GM23248 (cell line): Measurements from ENCODE around the gene COL26A1. TPM values are rescaled to one million over a fixed set of nuclear protein-coding genes. Genes with fewer than 3 reads are reported as not detected.
A peak's percentile ranks its signal among the peaks of the same experiment; 100 is the strongest.

Experiments used
- DNase-seq: peaks from one replicate; pipeline ENCODE4 v3.0.0-alpha.2; 2015
- H2AFZ ChIP-seq: fragments of 200-600 bp; sonication (generic); 2 replicates; pipeline ENCODE4 v1.6.1; 2016; ENCODE audit warnings: antibody characterized with exemption
- H3F3A ChIP-seq: fragments of 200-600 bp; sonication (generic); 2 replicates; pipeline ENCODE4 v1.6.1; 2016; ENCODE audit warnings: mild to moderate bottlenecking, antibody characterized with exemption, mixed run types; ENCODE audit not compliant: insufficient read depth
- H3K27ac ChIP-seq: fragments of 200-600 bp; sonication (generic); 2 replicates; pipeline ENCODE4 v1.5.1; 2016; ENCODE audit warnings: mild to moderate bottlenecking
- H3K27me3 ChIP-seq: fragments of 200-600 bp; sonication (generic); replicated peaks from 2 replicates; pipeline ENCODE4 v1.6.1; 2016; ENCODE audit warnings: mild to moderate bottlenecking; ENCODE audit not compliant: insufficient read depth
- H3K36me3 ChIP-seq: fragments of 200-600 bp; sonication (generic); 2 replicates; pipeline ENCODE4 v1.6.1; 2016; ENCODE audit warnings: low read depth, mild to moderate bottlenecking
- H3K4me1 ChIP-seq: fragments of 200-600 bp; sonication (generic); 2 replicates; pipeline ENCODE4 v1.6.1; 2016; ENCODE audit warnings: mild to moderate bottlenecking; ENCODE audit not compliant: insufficient read depth
- H3K4me2 ChIP-seq: fragments of 200-600 bp; sonication (generic); one replicate; pipeline ENCODE4 v1.6.1; 2016; ENCODE audit warnings: mild to moderate bottlenecking; ENCODE audit not compliant: unreplicated experiment
- H3K4me3 ChIP-seq: fragments of 200-600 bp; sonication (generic); 2 replicates; pipeline ENCODE4 v1.5.1; 2016; ENCODE audit warnings: mild to moderate bottlenecking
- H3K79me2 ChIP-seq: fragments of 200-600 bp; sonication (generic); 2 replicates; pipeline ENCODE4 v1.6.1; 2016; ENCODE audit warnings: mild to moderate bottlenecking; ENCODE audit not compliant: insufficient read depth
- H3K9ac ChIP-seq: fragments of 200-600 bp; sonication (generic); 2 replicates; pipeline ENCODE4 v1.6.1; 2016; ENCODE audit warnings: mild to moderate bottlenecking
- H3K9me2 ChIP-seq: fragments of 200-600 bp; sonication (generic); 2 replicates; pipeline ENCODE4 v1.6.1; 2016; ENCODE audit warnings: mixed run types, mild to moderate bottlenecking, moderate library complexity; ENCODE audit not compliant: insufficient read depth
- H3K9me3 ChIP-seq: fragments of 200-600 bp; sonication (generic); one replicate; pipeline ENCODE4 v1.6.1; 2017; ENCODE audit warnings: low read depth
- H4K20me1 ChIP-seq: fragments of 200-600 bp; sonication (generic); 2 replicates; pipeline ENCODE4 v1.6.0; 2016; ENCODE audit not compliant: insufficient read depth
- EZH2 ChIP-seq: fragments of 200-600 bp; sonication (generic); IDR thresholded peaks from 2 replicates; pipeline ENCODE4 v1.6.1; 2018; ENCODE audit warnings: antibody characterized with exemption, mild to moderate bottlenecking; ENCODE audit not compliant: insufficient read depth, poor library complexity, severe bottlenecking
- EZH2phosphoT487 ChIP-seq: fragments of 200-600 bp; sonication (generic); IDR thresholded peaks from 2 replicates; pipeline ENCODE4 v1.6.1; 2018; ENCODE audit warnings: antibody characterized with exemption, moderate library complexity, mild to moderate bottlenecking, low read depth; ENCODE audit not compliant: insufficient read depth
- WGBS, 2 experiments: methylation state at CpG; one replicate each; pipeline ENCODE4 v1.1.6; 2015 to 2017; ENCODE audit warnings: low lambda C conversion rate in 2 of 2, low coverage in 1 of 2; ENCODE audit errors: missing lambda C conversion rate in 2 of 2; 5-methylcytosine and 5-hydroxymethylcytosine counted together
- in situ Hi-C: fragments of 300-500 bp; cut with MboI; formaldehyde crosslinking; loops from 2 replicates; pipeline ENCODE4 v1.15.0; 2020
- polyA plus RNA-seq: library from polyadenylated mRNA; unstranded; fragments of >200 nt; fragmentation: Nextera tagmentation; extraction: Ambion mirVana; gene quantifications from 2 replicates; pipeline ENCODE4 v1.2.1, GENCODE V29; 2016
- total RNA-seq: library from RNA; depleted of rRNA; stranded (reverse); fragments of >200 nt; shearing (Covaris generic); gene quantifications from 2 replicates; pipeline ENCODE4 v1.2.3, GENCODE V29; 2014

Gene COL26A1
- total and polyA plus RNA-seq, 2 experiments from 2014 or later, result not detected

- Histone ChIP-seq H3K36me3 (no peaks in the 10 kb centered on the region), H3K9me3 (no peaks in the 10 kb centered on the region), H3K9ac (no peak overlapping the region), H2AFZ (no peak overlapping the region), H3K4me1 (no peaks in the 10 kb centered on the region), H3K27me3 (no peaks in the 10 kb centered on the region; the same call in 1 of the 2 replicates), H3K79me2 (no peaks in the 10 kb centered on the region), H3K9me2 (no peaks in the 10 kb centered on the region), H3K4me3 (no peak overlapping the region), H3F3A (no peaks in the 10 kb centered on the region), H3K27ac (no peak overlapping the region), H4K20me1 (no peaks in the 10 kb centered on the region), H3K4me2 (no peak overlapping the region)
- 60% methylated on average over 17 of the region's 17 CpGs for WGBS, 2 experiments
- DNase-seq, result no peak
- no peak for TF ChIP-seq EZH2phosphoT487
- in situ Hi-C loops, result no loop called here
Observed at GRCh38 chr7:101547022-101547915, 184.6 kb downstream of the COL26A1 start.

DNA sequence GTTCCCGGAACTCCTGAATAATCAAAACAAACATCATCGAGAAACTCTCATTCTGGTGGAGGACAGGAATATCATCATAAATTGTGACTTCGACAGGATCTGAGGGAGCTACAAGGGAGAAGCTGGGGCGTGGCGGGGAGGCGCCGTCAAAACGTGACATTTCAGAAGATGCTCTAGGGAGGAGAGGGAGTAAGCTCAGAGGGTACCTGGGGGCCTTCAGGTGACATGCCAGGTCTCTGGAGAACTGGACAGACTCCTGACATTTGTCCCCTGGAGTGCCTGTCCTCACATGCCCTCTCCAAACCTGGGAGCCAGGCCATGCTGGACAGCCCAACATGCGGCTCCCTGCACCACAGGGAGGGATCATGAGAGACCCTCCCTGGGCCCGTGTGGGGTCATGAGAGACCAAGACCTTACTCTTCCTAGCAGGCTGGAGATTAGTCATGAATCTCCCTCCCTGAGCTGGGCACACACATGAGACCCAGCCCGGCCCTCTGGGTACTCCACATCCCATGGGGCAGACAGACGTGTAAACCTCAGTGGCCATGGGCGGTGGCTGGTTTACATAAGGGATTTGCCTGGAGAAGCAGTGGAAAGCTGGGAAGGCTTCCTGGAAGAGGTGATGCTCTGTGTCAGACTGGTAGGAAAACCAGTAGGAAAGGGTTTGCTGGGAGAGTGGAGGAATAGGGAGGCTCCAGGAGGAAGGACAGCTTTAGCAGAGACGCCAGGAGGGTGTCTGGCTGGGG, 185.4 kb downstream of the COL26A1 start:
- Histone ChIP-seq H3K4me3 (no peak overlapping the region), H3K27ac (no peak overlapping the region), H3K9me2 (no peaks in the 10 kb centered on the region), H3K9ac (no peak overlapping the region), H3K9me3 (no peaks in the 10 kb centered on the region), H3K4me2 (no peak overlapping the region), H4K20me1 (no peaks in the 10 kb centered on the region), H3K36me3 (no peaks in the 10 kb centered on the region), H2AFZ (no peak overlapping the region), H3K79me2 (no peaks in the 10 kb centered on the region), H3K4me1 (no peaks in the 10 kb centered on the region), H3K27me3 (no peaks in the 10 kb centered on the region), H3F3A (no peaks in the 10 kb centered on the region)
- in situ Hi-C loops, result no loop called here
- DNase-seq, result no peak
- TF ChIP-seq EZH2phosphoT487, result no peak
- TF ChIP-seq EZH2, result no peak
- WGBS, 2 experiments, result 56 to 60% methylated on average over 13 to 14 of the region's 14 CpGs

GRCh38 chr7:101549734-101550133, 187.1 kb downstream of the COL26A1 start:
- WGBS, 2 experiments, result 71 to 79% methylated on average over 5 of the region's 5 CpGs
- no peaks in the 10 kb centered on the region for H3K9me2 ChIP-seq
- no peaks in the 10 kb centered on the region for H3F3A ChIP-seq
- H3K79me2 ChIP-seq, result no peaks in the 10 kb centered on the region
- no peaks in the 10 kb centered on the region for H3K27me3 ChIP-seq
- H3K4me3 ChIP-seq, result no peak overlapping the region
- H3K4me2 ChIP-seq, result no peak overlapping the region
- no peak overlapping the region for H2AFZ ChIP-seq
- H3K27ac ChIP-seq, result no peak overlapping the region
- H4K20me1 ChIP-seq, result no peaks in the 10 kb centered on the region
- no peaks in the 10 kb centered on the region for H3K9me3 ChIP-seq
- in situ Hi-C loops, result no loop called here
- no peak for TF ChIP-seq EZH2
- TF ChIP-seq EZH2phosphoT487, result no peak
- no peaks in the 10 kb centered on the region for H3K4me1 ChIP-seq
- no peak overlapping the region for H3K9ac ChIP-seq
- DNase-seq, result no peak
- no peaks in the 10 kb centered on the region for H3K36me3 ChIP-seq

DNA sequence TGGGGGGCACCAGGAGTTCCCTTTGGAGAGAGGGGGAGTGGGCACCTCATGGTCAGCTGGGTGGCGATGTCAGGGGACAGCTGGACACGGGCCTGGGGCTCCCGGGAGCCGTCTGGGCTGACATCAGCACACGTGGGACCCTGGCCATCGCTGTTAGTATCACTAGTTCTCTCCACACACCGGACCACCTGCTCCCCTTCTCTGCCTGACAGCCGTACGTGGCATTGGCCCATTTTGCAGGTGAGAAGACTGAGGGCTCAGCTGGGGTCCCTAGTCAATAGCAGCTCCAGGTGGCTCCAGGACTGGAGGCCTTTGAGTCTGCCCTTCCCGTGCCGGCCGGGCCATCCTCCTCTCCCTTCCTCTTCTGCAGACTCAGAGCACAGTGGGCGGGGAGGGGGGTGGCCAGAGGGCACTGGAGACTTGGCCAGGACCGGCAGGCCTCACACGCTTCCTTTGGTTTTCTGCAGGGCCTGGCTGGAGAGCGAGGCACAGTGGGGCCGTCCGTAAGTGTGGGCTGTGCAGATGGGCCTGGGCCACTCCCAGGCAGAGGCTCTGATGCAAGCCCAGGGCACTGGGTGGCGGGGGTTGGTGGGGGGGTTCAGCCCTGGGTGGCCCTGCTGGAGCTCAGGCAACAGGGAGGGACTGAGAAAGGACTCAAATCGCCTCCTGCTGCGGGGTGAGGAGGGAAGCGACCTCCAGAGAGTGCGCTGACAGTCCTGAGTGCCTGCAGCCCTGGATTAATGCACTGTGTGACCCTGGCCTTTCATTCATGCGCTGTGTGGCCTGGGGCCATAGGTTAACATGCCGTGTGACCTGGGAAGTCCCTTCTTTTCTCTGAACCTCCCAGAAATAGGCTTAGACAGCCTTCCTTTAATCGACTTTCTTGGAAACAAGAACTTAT, 188.2 kb downstream of the COL26A1 start:
- DNase-seq, result peak; percentile 24
- H3K27ac ChIP-seq, result no peak overlapping the region
- H3K79me2 ChIP-seq, result no peaks in the 10 kb centered on the region
- no peaks in the 10 kb centered on the region for H3K9me2 ChIP-seq
- no peak overlapping the region for H3K9ac ChIP-seq
- in situ Hi-C loops, result no loop called here
- no peak overlapping the region for H3K4me2 ChIP-seq
- H3K4me3 ChIP-seq, result no peak overlapping the region
- H3K9me3 ChIP-seq, result no peaks in the 10 kb centered on the region
- no peak overlapping the region for H2AFZ ChIP-seq
- H3F3A ChIP-seq, result no peaks in the 10 kb centered on the region
- WGBS, 2 experiments, result 48 to 49% methylated on average over 21 to 26 of the region's 26 CpGs
- no peaks in the 10 kb centered on the region for H3K4me1 ChIP-seq
- no peaks in the 10 kb centered on the region for H3K36me3 ChIP-seq
- no peaks in the 10 kb centered on the region for H4K20me1 ChIP-seq
- TF ChIP-seq EZH2phosphoT487 (no peak), EZH2 (no peak)
- no peaks in the 10 kb centered on the region for H3K27me3 ChIP-seq
